ENCODE results near the gene ABHD10.

Gene ABHD10

GRCh38 chr3:111978583-111979433, at the start of gene ABHD10:
Gene ABHD10, plus strand, starts transcription at chr3:111979026. Its CDS starts 36 bp downstream, at chr3:111979062.
- peak; percentile 91 to 97 for DNase-seq (ENCODE audit: low read depth in 2 of 2)

GRCh38 chr3:111929484-111929883, 49.3 kb upstream of the ABHD10 start:
- DNase-seq (ENCODE audit: low read depth in 2 of 2) = no peak

- DNase-seq (ENCODE audit: low read depth in 2 of 2) = no peak
Observed at GRCh38 chr3:111932946-111933345, 45.9 kb upstream of the ABHD10 start.

- no peak for DNase-seq (ENCODE audit: low read depth in 2 of 2)
Observed at GRCh38 chr3:111936191-111936841, 42.5 kb upstream of the ABHD10 start.

GRCh38 chr3:111936967-111937366, 41.9 kb upstream of the ABHD10 start:
- no peak for DNase-seq (ENCODE audit: low read depth in 2 of 2)

- no peak for DNase-seq (ENCODE audit: low read depth in 2 of 2)
Observed at GRCh38 chr3:111937871-111938270, 41.0 kb upstream of the ABHD10 start.

- no peak for DNase-seq (ENCODE audit: low read depth in 2 of 2)
Observed at GRCh38 chr3:111939873-111940272, 39.0 kb upstream of the ABHD10 start.

GRCh38 chr3:111943533-111943932, 35.3 kb upstream of the ABHD10 start:
- DNase-seq (ENCODE audit: low read depth in 2 of 2) = no peak

GRCh38 chr3:111944372-111944771, 34.5 kb upstream of the ABHD10 start:
- no peak for DNase-seq (ENCODE audit: low read depth in 2 of 2)

- DNase-seq (ENCODE audit: low read depth in 2 of 2) = no peak
Observed at GRCh38 chr3:111947231-111947630, 31.6 kb upstream of the ABHD10 start.

GRCh38 chr3:111948786-111949185, 30.0 kb upstream of the ABHD10 start:
- no peak for DNase-seq (ENCODE audit: low read depth in 2 of 2)

- DNase-seq (ENCODE audit: low read depth in 2 of 2) = no peak
Observed at GRCh38 chr3:111949712-111950111, 29.1 kb upstream of the ABHD10 start.

GRCh38 chr3:111951032-111951431, 27.8 kb upstream of the ABHD10 start:
- no peak for DNase-seq (ENCODE audit: low read depth in 2 of 2)

GRCh38 chr3:111952086-111952485, 26.7 kb upstream of the ABHD10 start:
- DNase-seq (ENCODE audit: low read depth in 2 of 2) = no peak

GRCh38 chr3:111952866-111953450, 25.9 kb upstream of the ABHD10 start:
- DNase-seq (ENCODE audit: low read depth in 2 of 2) = no peak

- no peak for DNase-seq (ENCODE audit: low read depth in 2 of 2)
Observed at GRCh38 chr3:111954228-111954990, 24.4 kb upstream of the ABHD10 start.

- no peak for DNase-seq (ENCODE audit: low read depth in 2 of 2)
Observed at GRCh38 chr3:111955876-111956275, 22.9 kb upstream of the ABHD10 start.

- no peak for DNase-seq (ENCODE audit: low read depth in 2 of 2)
Observed at GRCh38 chr3:111956449-111956848, 22.4 kb upstream of the ABHD10 start.

- DNase-seq (ENCODE audit: low read depth in 2 of 2) = no peak
Observed at GRCh38 chr3:111956995-111957734, 21.7 kb upstream of the ABHD10 start.

GRCh38 chr3:111961461-111962164, 17.2 kb upstream of the ABHD10 start:
- no peak for DNase-seq (ENCODE audit: low read depth in 2 of 2)

- no peak for DNase-seq (ENCODE audit: low read depth in 2 of 2)
Observed at GRCh38 chr3:111963424-111963823, 15.4 kb upstream of the ABHD10 start.

Data from activated CD8-positive, alpha-beta memory T cell treated with anti-CD3 and anti-CD28 coated beads for 4 hours (primary cell).